Transverse colon (tissue), 3 donors: ENCODE results near the gene BCL2L12.

Source experiments
- CTCF ChIP-seq, 5 experiments: fragments of 200-600 bp in 3 of 5; fragments of 450-650 bp in 2 of 5; sonication (generic) in 3 of 5; IDR thresholded peaks; 1 replicate in 2 of 5; 2 replicates in 3 of 5; pipeline ENCODE4 v1.5.1; 2016 to 2017; ENCODE audit warnings: antibody characterized with exemption in 5 of 5, inconsistent platforms in 3 of 5, mild to moderate bottlenecking in 2 of 5, moderate library complexity in 1 of 5
- EP300 ChIP-seq: sonication (generic); formaldehyde crosslinking; IDR thresholded peaks from one replicate; pipeline ENCODE4 v1.6.1; 2017; ENCODE audit warnings: antibody characterized with exemption, low read depth

- TF ChIP-seq CTCF (IDR thresholded peaks at IDR 0.05) (no peak), EP300 (no peak)
Observed at GRCh38 chr19:49643466-49643865, 22.3 kb upstream of the BCL2L12 start.
